PFSK-1 (cell line): Measurements from ENCODE around the gene IFT122.

ENCODE experiments used
- POLR2AphosphoS5 ChIP-seq: IDR thresholded peaks from 2 replicates; pipeline ENCODE4 v1.6.1; 2012; ENCODE audit warnings: low read depth, mild to moderate bottlenecking, control low read depth, low read length, moderate library complexity
- REST ChIP-seq, 2 experiments: IDR thresholded peaks; 2 replicates each; pipeline versions ENCODE4 v1.6.1 to v1.8.0; 2011 to 2012; ENCODE audit warnings: low read depth in 2 of 2, low read length in 2 of 2, control low read depth in 1 of 2, inconsistent platforms in 1 of 2, mild to moderate bottlenecking in 1 of 2, moderate library complexity in 1 of 2; ENCODE audit not compliant: insufficient read depth in 1 of 2

DNA sequence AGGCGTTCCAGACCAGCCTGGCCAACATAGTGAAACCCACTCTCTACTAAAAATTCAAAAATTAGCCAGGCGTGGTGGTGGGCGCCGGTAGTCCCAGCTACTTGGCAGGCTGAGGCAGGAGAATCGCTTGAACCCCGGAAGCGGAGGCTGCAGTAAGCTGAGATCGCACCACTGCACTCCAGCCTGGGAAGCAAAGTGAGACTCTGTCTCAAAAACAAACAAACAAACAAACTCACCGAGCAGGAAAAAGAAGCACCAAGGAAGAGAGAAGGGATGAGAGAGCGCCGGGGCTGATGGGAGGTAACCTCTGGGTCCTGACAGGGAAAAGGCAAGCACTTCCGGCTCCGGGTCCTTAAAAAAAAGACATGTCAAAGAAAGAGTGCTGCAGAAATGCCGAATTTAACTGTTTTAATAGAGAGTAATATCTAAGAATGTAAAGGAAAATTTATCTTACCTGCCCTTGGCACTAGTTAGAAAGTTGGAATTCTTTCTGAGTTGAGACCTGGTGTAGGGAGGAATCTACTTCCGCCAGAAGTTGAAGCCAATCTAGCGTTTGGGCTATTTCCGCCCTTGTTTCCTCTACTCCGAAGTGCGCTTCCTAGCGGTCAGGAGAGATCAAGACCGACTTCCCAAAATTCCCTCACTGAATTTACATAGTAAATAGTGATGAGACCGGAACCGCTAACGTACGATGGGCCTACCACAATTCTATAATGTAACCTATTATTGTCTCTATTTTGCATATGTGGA is 40.7 kb upstream of the IFT122 start:
- no peak for TF ChIP-seq REST (IDR thresholded peaks at IDR 0.05; ENCODE audit: insufficient read depth in 1 of 2, low read depth in 2 of 2, low read length in 2 of 2)
- peak; percentile 57; the same call in 1 of the 2 replicates for TF ChIP-seq POLR2AphosphoS5
